Liver (tissue), 3 donors: Measurements from ENCODE around the gene NOTCH1.

Source experiments
- EGR1 ChIP-seq, 2 donors: IDR thresholded peaks; 2 replicates each; pipeline ENCODE4 v1.6.1; 2016 to 2018; ENCODE audit warnings: antibody characterized with exemption in 2 of 2, low read depth in 2 of 2
- FOXA1 ChIP-seq: IDR thresholded peaks from 2 replicates; pipeline ENCODE4 v1.6.1; 2016; ENCODE audit warnings: antibody characterized with exemption
- JUND ChIP-seq, 2 donors: IDR thresholded peaks; 2 replicates each; pipeline ENCODE4 v1.6.1; 2016; ENCODE audit warnings: antibody characterized with exemption in 2 of 2
- NR2F2 ChIP-seq: IDR thresholded peaks from 2 replicates; pipeline ENCODE4 v1.6.1; 2016; ENCODE audit warnings: antibody characterized with exemption
- RAD21 ChIP-seq, 2 donors: IDR thresholded peaks; 2 replicates each; pipeline ENCODE4 v1.6.1; 2016; ENCODE audit warnings: antibody characterized with exemption in 2 of 2, mild to moderate bottlenecking in 2 of 2
- TAF1 ChIP-seq: conservative IDR thresholded peaks from 2 replicates; pipeline ENCODE4 v1.6.1; 2016; ENCODE audit warnings: antibody characterized with exemption, mild to moderate bottlenecking
- TF ChIP-seq, protein P1 (sequence below): fragments of 150-350 bp; IDR thresholded peaks from 2 replicates; pipeline ENCODE4 v1.5.1; 2017; ENCODE audit warnings: improper control_type of control experiment, low read depth, low read length; ENCODE audit not compliant: missing input control
- TF ChIP-seq, protein P2 (sequence below): IDR thresholded peaks from 2 replicates; pipeline ENCODE4 v1.6.1; 2016; ENCODE audit warnings: antibody characterized with exemption
- TF ChIP-seq, protein P3 (sequence below): IDR thresholded peaks from 2 replicates; pipeline ENCODE4 v1.6.1; 2016; ENCODE audit warnings: antibody characterized with exemption
- TF ChIP-seq, protein P4 (sequence below): IDR thresholded peaks from 2 replicates; pipeline ENCODE4 v1.6.1; 2016; ENCODE audit warnings: antibody characterized with exemption, mild to moderate bottlenecking
- TF ChIP-seq, protein P5 (sequence below): IDR thresholded peaks from 2 replicates; pipeline ENCODE4 v1.6.1; 2016; ENCODE audit warnings: antibody characterized with exemption
- donor health status: healthy.
- donor health status: healthy.

DNA sequence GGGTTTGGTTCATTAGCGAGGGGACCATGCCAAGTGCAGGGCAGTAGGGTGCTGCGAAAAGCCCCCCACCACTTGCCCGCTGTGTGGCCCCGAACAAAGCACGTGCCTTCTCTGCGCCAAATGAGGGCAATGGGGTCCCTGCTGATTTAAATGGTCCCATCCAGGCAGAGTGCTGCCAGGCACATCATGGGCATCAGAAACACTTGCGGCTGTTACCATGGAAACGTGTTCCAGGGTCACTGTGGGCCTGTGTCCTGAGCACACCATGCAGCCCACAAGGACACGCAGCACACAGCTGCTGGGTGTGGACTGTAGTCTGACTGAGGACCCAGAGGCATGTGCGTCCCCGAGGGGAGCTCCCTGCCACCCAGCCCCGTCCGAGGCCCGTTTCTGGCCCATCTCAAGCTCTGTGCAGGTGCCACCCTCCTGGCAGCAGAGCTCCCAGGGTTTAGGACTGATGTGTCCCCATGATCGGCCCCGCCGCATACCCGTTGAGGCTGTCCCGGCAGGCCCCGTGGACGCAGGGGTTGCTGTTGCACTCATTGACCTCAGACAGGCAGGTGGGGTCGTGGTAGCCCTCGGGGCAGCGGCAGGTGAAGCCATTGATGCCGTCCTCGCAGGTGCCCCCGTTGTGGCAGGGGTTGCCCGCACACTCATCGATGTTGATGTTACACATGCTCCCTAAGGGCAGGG, 31.7 kb downstream of the NOTCH1 start:
- TF ChIP-seq, protein P1, sequence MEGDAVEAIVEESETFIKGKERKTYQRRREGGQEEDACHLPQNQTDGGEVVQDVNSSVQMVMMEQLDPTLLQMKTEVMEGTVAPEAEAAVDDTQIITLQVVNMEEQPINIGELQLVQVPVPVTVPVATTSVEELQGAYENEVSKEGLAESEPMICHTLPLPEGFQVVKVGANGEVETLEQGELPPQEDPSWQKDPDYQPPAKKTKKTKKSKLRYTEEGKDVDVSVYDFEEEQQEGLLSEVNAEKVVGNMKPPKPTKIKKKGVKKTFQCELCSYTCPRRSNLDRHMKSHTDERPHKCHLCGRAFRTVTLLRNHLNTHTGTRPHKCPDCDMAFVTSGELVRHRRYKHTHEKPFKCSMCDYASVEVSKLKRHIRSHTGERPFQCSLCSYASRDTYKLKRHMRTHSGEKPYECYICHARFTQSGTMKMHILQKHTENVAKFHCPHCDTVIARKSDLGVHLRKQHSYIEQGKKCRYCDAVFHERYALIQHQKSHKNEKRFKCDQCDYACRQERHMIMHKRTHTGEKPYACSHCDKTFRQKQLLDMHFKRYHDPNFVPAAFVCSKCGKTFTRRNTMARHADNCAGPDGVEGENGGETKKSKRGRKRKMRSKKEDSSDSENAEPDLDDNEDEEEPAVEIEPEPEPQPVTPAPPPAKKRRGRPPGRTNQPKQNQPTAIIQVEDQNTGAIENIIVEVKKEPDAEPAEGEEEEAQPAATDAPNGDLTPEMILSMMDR = no peak
- TF ChIP-seq, protein P2, sequence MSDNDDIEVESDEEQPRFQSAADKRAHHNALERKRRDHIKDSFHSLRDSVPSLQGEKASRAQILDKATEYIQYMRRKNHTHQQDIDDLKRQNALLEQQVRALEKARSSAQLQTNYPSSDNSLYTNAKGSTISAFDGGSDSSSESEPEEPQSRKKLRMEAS = no peak
- TF ChIP-seq RAD21 (IDR thresholded peaks at IDR 0.05) (no peak), EGR1 (IDR thresholded peaks at IDR 0.05; ENCODE audit: low read depth in 2 of 2) (no peak), NR2F2 (no peak), FOXA1 (no peak), JUND (IDR thresholded peaks at IDR 0.05) (no peak), TAF1 (no peak)
- TF ChIP-seq, protein P3, sequence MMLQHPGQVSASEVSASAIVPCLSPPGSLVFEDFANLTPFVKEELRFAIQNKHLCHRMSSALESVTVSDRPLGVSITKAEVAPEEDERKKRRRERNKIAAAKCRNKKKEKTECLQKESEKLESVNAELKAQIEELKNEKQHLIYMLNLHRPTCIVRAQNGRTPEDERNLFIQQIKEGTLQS = no peak
- TF ChIP-seq, protein P4, sequence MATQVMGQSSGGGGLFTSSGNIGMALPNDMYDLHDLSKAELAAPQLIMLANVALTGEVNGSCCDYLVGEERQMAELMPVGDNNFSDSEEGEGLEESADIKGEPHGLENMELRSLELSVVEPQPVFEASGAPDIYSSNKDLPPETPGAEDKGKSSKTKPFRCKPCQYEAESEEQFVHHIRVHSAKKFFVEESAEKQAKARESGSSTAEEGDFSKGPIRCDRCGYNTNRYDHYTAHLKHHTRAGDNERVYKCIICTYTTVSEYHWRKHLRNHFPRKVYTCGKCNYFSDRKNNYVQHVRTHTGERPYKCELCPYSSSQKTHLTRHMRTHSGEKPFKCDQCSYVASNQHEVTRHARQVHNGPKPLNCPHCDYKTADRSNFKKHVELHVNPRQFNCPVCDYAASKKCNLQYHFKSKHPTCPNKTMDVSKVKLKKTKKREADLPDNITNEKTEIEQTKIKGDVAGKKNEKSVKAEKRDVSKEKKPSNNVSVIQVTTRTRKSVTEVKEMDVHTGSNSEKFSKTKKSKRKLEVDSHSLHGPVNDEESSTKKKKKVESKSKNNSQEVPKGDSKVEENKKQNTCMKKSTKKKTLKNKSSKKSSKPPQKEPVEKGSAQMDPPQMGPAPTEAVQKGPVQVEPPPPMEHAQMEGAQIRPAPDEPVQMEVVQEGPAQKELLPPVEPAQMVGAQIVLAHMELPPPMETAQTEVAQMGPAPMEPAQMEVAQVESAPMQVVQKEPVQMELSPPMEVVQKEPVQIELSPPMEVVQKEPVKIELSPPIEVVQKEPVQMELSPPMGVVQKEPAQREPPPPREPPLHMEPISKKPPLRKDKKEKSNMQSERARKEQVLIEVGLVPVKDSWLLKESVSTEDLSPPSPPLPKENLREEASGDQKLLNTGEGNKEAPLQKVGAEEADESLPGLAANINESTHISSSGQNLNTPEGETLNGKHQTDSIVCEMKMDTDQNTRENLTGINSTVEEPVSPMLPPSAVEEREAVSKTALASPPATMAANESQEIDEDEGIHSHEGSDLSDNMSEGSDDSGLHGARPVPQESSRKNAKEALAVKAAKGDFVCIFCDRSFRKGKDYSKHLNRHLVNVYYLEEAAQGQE = no peak
- TF ChIP-seq, protein P5, sequence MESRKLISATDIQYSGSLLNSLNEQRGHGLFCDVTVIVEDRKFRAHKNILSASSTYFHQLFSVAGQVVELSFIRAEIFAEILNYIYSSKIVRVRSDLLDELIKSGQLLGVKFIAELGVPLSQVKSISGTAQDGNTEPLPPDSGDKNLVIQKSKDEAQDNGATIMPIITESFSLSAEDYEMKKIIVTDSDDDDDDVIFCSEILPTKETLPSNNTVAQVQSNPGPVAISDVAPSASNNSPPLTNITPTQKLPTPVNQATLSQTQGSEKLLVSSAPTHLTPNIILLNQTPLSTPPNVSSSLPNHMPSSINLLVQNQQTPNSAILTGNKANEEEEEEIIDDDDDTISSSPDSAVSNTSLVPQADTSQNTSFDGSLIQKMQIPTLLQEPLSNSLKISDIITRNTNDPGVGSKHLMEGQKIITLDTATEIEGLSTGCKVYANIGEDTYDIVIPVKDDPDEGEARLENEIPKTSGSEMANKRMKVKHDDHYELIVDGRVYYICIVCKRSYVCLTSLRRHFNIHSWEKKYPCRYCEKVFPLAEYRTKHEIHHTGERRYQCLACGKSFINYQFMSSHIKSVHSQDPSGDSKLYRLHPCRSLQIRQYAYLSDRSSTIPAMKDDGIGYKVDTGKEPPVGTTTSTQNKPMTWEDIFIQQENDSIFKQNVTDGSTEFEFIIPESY = no peak
